IMR-90 (cell line): ENCODE data around the gene PLEKHA4. TPM values are rescaled to one million over a fixed set of nuclear protein-coding genes. Genes with fewer than 3 reads are reported as not detected.
"Not testable (repeated sequence)": the region's sequence is repeated elsewhere in the genome, so short reads cannot be mapped to it uniquely, and the experiment has no call there.

Experiments used
- ATAC-seq: fragments of 200-7000 bp; cut with Tn5 transposase; 2 replicates; pipeline ENCODE4 v1.9.1; 2020; ENCODE audit warnings: low read depth, mild to moderate bottlenecking, moderate library complexity
- BruUV-seq: library from RNA; stranded (reverse); fragments of 400-500 nt; replicated peaks from 2 replicates; lab custom pipeline; 2021; lab: Mats Ljungman, UMichigan
- CTCF ChIA-PET: fragments of 300-600 bp; formaldehyde crosslinking; extraction: SDS; loops from one replicate; lab custom pipeline; 2021; ENCODE audit warnings: antibody characterized with exemption; lab: Yijun Ruan, JAX
- POLR2A ChIA-PET: fragments of 300-600 bp; sonication (Branson Sonifier 250); formaldehyde crosslinking; loops from one replicate; lab custom pipeline; 2022; ENCODE audit warnings: antibody characterized with exemption; ENCODE audit not compliant: unreplicated experiment; lab: Charles Lee
- DNase-seq: peaks from one replicate; pipeline ENCODE4 v3.0.0; 2013
- H2AFZ ChIP-seq: replicated peaks from 2 replicates; pipeline ENCODE3; 2013; ENCODE audit warnings: low read length, mild to moderate bottlenecking; ENCODE audit not compliant: poor library complexity
- H2AK5ac ChIP-seq: 2 replicates; pipeline ENCODE4 v1.6.1; 2013; ENCODE audit warnings: low read depth, low read length, inconsistent platforms
- H2AK9ac ChIP-seq: replicated peaks from 2 replicates; pipeline ENCODE3; 2013; ENCODE audit warnings: mild to moderate bottlenecking, low read depth, low read length, moderate library complexity; ENCODE audit not compliant: poor library complexity
- H2BK120ac ChIP-seq: 2 replicates; pipeline ENCODE4 v1.6.1; 2013; ENCODE audit warnings: low read depth, low read length, inconsistent platforms
- H2BK15ac ChIP-seq: 3 replicates; pipeline ENCODE4 v1.6.1; 2013; ENCODE audit warnings: low read depth, low read length, inconsistent platforms
- H2BK20ac ChIP-seq: 2 replicates; pipeline ENCODE4 v1.6.1; 2013; ENCODE audit warnings: low read depth, mild to moderate bottlenecking, inconsistent platforms, low read length, moderate library complexity
- H2BK5ac ChIP-seq: 2 replicates; pipeline ENCODE4 v1.6.1; 2013; ENCODE audit warnings: mild to moderate bottlenecking, low read depth, low read length, inconsistent platforms; ENCODE audit not compliant: poor library complexity, severe bottlenecking
- H3K14ac ChIP-seq: replicated peaks from 2 replicates; pipeline ENCODE4 v1.6.1; 2013; ENCODE audit warnings: low read depth, low read length, inconsistent platforms
- H3K18ac ChIP-seq: 2 replicates; pipeline ENCODE4 v1.6.1; 2013; ENCODE audit warnings: low read depth, low read length, control low read depth
- H3K23ac ChIP-seq: 2 replicates; pipeline ENCODE4 v1.6.1; 2013; ENCODE audit warnings: low read depth, low read length, inconsistent platforms
- H3K27ac ChIP-seq: 2 replicates; pipeline ENCODE4 v1.5.1; 2013; ENCODE audit warnings: mild to moderate bottlenecking, control low read depth, low read length; ENCODE audit not compliant: insufficient read depth
- H3K27me3 ChIP-seq: 2 replicates; pipeline ENCODE4 v1.6.1; 2013; ENCODE audit warnings: low read length; ENCODE audit not compliant: control insufficient read depth, insufficient read depth
- H3K36me3 ChIP-seq: 2 replicates; pipeline ENCODE4 v1.6.1; 2013; ENCODE audit warnings: low read length, mixed read lengths; ENCODE audit not compliant: control insufficient read depth, insufficient read depth
- H3K4ac ChIP-seq: 2 replicates; pipeline ENCODE4 v1.6.1; 2013; ENCODE audit warnings: low read depth, low read length, inconsistent platforms
- H3K4me1 ChIP-seq: 2 replicates; pipeline ENCODE4 v1.6.1; 2013; ENCODE audit warnings: low read length, mixed read lengths; ENCODE audit not compliant: control insufficient read depth, insufficient read depth
- H3K4me2 ChIP-seq: 2 replicates; pipeline ENCODE4 v1.6.1; 2013; ENCODE audit warnings: low read depth, mild to moderate bottlenecking, control low read depth, low read length, moderate library complexity
- H3K4me3 ChIP-seq: 2 replicates; pipeline ENCODE4 v1.5.1; 2013; ENCODE audit warnings: low read depth, mild to moderate bottlenecking, control low read depth, low read length, moderate library complexity; ENCODE audit not compliant: insufficient read depth
- H3K56ac ChIP-seq: 2 replicates; pipeline ENCODE4 v1.6.1; 2013; ENCODE audit warnings: low read length, inconsistent platforms; ENCODE audit not compliant: insufficient read depth; ENCODE audit errors: extremely low read depth
- H3K79me1 ChIP-seq, 2 experiments: 2 replicates each; pipeline ENCODE4 v1.6.1; 2013; ENCODE audit warnings: low read length in 2 of 2, inconsistent platforms in 1 of 2, low read depth in 1 of 2
- H3K9ac ChIP-seq: 2 replicates; pipeline ENCODE4 v1.6.1; 2013; ENCODE audit warnings: low read depth, low read length, control low read depth
- H3K9me1 ChIP-seq: 2 replicates; pipeline ENCODE4 v1.6.1; 2013; ENCODE audit warnings: low read length, inconsistent platforms; ENCODE audit not compliant: insufficient read depth
- H3K9me3 ChIP-seq: 2 replicates; pipeline ENCODE4 v1.6.1; 2013; ENCODE audit warnings: low read length; ENCODE audit not compliant: control insufficient read depth, insufficient read depth
- H4K20me1 ChIP-seq: 2 replicates; pipeline ENCODE4 v1.6.1; 2013; ENCODE audit warnings: low read length, inconsistent platforms; ENCODE audit not compliant: insufficient read depth
- H4K5ac ChIP-seq: 2 replicates; pipeline ENCODE4 v1.6.1; 2013; ENCODE audit warnings: mild to moderate bottlenecking, low read depth, low read length, control low read depth
- H4K8ac ChIP-seq, 2 experiments: 2 replicates each; pipeline ENCODE4 v1.6.1; 2013; ENCODE audit warnings: low read depth in 2 of 2, low read length in 2 of 2, control low read depth in 1 of 2, inconsistent platforms in 1 of 2
- H4K91ac ChIP-seq: 2 replicates; pipeline ENCODE4 v1.6.1; 2013; ENCODE audit warnings: low read depth, low read length, inconsistent platforms; ENCODE audit not compliant: insufficient read depth
- BHLHE40 ChIP-seq: fragments of 150-350 bp; IDR thresholded peaks from 2 replicates; pipeline ENCODE4 v1.6.1; 2016; ENCODE audit warnings: mild to moderate bottlenecking, low read depth, low read length
- CHD1 ChIP-seq: IDR thresholded peaks from 2 replicates; pipeline ENCODE4 v1.6.1; 2012; ENCODE audit warnings: low read depth, low read length, improper control_type of control experiment
- FOS ChIP-seq: fragments of 150-350 bp; IDR thresholded peaks from 2 replicates; pipeline ENCODE4 v1.6.1; 2016; ENCODE audit warnings: low read depth, low read length
- MXI1 ChIP-seq: IDR thresholded peaks from 2 replicates; pipeline ENCODE4 v1.6.1; 2012; ENCODE audit warnings: low read depth, mild to moderate bottlenecking, low read length, moderate library complexity, borderline replicate concordance
- WGBS, 2 experiments: methylation state at CpG; one replicate each; pipeline versions ENCODE4 v1.1.5 to v1.1.7; 2013; ENCODE audit warnings: missing lambda C conversion rate in 2 of 2; ENCODE audit not compliant: insufficient read length in 1 of 2; ENCODE audit errors: extremely low coverage in 2 of 2; 5-methylcytosine and 5-hydroxymethylcytosine counted together
- dilution Hi-C: fragments of 300-500 bp; cut with HindIII; formaldehyde crosslinking; loops from one replicate; pipeline ENCODE4 v1.14.3; 2018; ENCODE audit warnings: low sequenced_read_pairs; ENCODE audit not compliant: unreplicated experiment
- in situ Hi-C: fragments of 300-500 bp; cut with MboI; formaldehyde crosslinking; loops from 3 replicates; pipeline ENCODE4 v1.14.3; 2019; ENCODE audit warnings: low sequenced_read_pairs, inconsistent platforms, mixed read lengths
- intact Hi-C: fragments of 100-400 bp; cut with micrococcal nuclease; formaldehyde crosslinking; loops from 2 replicates; pipeline ENCODE4 v1.10.0; 2022
- polyA plus RNA-seq, 3 experiments: library from polyadenylated mRNA; depleted of rRNA; stranded (reverse); fragments of >200 nt; gene quantifications; 2 replicates each; pipeline ENCODE4 v1.2.3, GENCODE V29; 2012; ENCODE audit warnings: low replicate concordance in 1 of 3
- total RNA-seq: library from RNA; depleted of rRNA; stranded (reverse); fragments of >200 nt; gene quantifications from 2 replicates; pipeline ENCODE4 v1.2.3, GENCODE V29; 2012
- TF ChIP-seq, protein P1 (sequence below): fragments of 150-350 bp; IDR thresholded peaks from 2 replicates; pipeline ENCODE4 v1.6.1; 2016; ENCODE audit warnings: low read depth, mild to moderate bottlenecking, low read length, moderate library complexity, borderline replicate concordance

The PLEKHA4 gene
- total and polyA plus RNA-seq, 2 of the 4 experiments (the other 2 are of a cell fraction): 4.5 to 14.4 TPM

DNA sequence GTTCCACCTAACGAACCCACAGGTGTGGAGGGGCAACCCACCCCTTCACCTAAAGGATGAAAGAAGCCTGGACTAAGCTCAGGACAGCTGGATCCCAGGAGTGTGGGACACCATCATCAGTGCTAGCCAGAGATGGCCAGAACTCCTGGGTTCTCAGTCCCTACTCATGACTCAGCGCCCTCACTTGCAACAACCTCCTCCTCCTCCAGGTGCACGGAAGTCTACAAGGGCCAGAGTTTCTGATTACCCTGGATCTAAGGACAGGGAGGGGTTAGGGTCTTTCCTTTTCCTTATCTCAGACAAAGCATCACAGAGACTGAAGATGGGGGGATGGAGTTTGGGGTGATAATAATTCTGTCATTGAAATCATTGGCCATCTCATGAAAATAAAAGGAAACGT lies 22.1 kb upstream of the PLEKHA4 start:
- Histone ChIP-seq H2AK5ac (no peak overlapping the region), H3K23ac (no peak overlapping the region), H3K79me1 (no peaks in the 10 kb centered on the region), H2AFZ (no peak overlapping the region), H3K27ac (no peak overlapping the region), H3K18ac (no peak overlapping the region), H3K4me2 (no peak overlapping the region), H2BK20ac (no peak overlapping the region), H4K20me1 (no peaks in the 10 kb centered on the region), H2BK120ac (no peak overlapping the region), H3K9ac (no peak overlapping the region), H4K8ac (no peak overlapping the region), H2BK15ac (no peak overlapping the region), H3K4me1 (no peaks in the 10 kb centered on the region), H3K4me3 (no peak overlapping the region), H3K56ac (no peak overlapping the region), H2AK9ac (no peak overlapping the region), H3K36me3 (no peaks in the 10 kb centered on the region), H3K14ac (no peak overlapping the region), H3K9me3 (no peaks in the 10 kb centered on the region), H3K9me1 (0 out of 2 replicates have a peak, but pooled peaks cover 3% of the 10 kb centered on the region), H4K91ac (no peak overlapping the region), H3K4ac (no peak overlapping the region), H3K27me3 (0 out of 2 replicates have a peak, but pooled peaks cover 2% of the 10 kb centered on the region), H2BK5ac (no peak overlapping the region), H4K5ac (no peak overlapping the region)
- in situ Hi-C loops (loop anchor here (5.0 kb wide), 1 partner anchor 72 kb away; no protein-coding TSS in a partner anchor), intact Hi-C loops (no loop called here), dilution Hi-C loops (no loop called here)
- ATAC-seq: no peak
- WGBS, 2 experiments: no CpG with 5 or more reads among the region's 4 CpGs
- DNase-seq: no peak
- CTCF ChIA-PET: no interaction called here
- TF ChIP-seq FOS (no peak), CHD1 (no peak), BHLHE40 (no peak), MXI1 (no peak)
- TF ChIP-seq, protein P1, sequence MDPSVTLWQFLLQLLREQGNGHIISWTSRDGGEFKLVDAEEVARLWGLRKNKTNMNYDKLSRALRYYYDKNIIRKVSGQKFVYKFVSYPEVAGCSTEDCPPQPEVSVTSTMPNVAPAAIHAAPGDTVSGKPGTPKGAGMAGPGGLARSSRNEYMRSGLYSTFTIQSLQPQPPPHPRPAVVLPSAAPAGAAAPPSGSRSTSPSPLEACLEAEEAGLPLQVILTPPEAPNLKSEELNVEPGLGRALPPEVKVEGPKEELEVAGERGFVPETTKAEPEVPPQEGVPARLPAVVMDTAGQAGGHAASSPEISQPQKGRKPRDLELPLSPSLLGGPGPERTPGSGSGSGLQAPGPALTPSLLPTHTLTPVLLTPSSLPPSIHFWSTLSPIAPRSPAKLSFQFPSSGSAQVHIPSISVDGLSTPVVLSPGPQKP: no peak
- BruUV-seq: no TSS peak
- POLR2A ChIA-PET: no interaction called here

DNA sequence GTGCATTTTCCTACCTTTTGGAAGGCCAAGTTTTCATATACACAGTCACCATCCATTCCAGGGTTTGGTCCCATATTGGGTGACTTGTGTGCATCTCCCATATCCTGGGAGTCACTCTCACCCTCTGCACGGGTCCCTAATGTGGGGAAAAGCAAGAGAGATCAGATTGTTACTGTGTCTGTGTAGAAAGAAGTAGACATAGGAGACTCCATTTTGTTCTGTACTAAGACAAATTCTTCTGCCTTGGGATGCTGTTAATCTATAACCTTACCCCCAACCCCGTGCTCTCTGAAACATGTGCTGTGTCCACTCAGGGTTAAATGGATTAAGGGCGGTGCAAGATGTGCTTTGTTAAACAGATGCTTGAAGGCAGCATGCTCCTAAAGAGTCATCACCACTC lies 21.1 kb upstream of the PLEKHA4 start:
- H3K14ac ChIP-seq, H2AK5ac ChIP-seq, in situ Hi-C loops, H3K79me1 ChIP-seq, H3K9me1 ChIP-seq, H2AK9ac ChIP-seq, H2BK20ac ChIP-seq, H3K4me2 ChIP-seq, H3K27ac ChIP-seq, H3K4ac ChIP-seq, H3K23ac ChIP-seq, H3K9me3 ChIP-seq, CTCF ChIA-PET, H2BK120ac ChIP-seq, H4K8ac ChIP-seq, H3K27me3 ChIP-seq, intact Hi-C loops, H4K91ac ChIP-seq, H2AFZ ChIP-seq, H3K4me1 ChIP-seq, H3K56ac ChIP-seq, dilution Hi-C loops, H2BK5ac ChIP-seq, H4K20me1 ChIP-seq, ATAC-seq, H4K5ac ChIP-seq, H3K9ac ChIP-seq, DNase-seq, H2BK15ac ChIP-seq, H3K4me3 ChIP-seq, H3K18ac ChIP-seq, BruUV-seq, H3K36me3 ChIP-seq: not testable (repeated sequence)
- no CpG with 5 or more reads among the region's 3 CpGs for WGBS, 2 experiments
- POLR2A ChIA-PET: interaction anchor here (0.6 kb wide), 2 partner anchors 11 to 22 kb away, joined by 3 read pairs; no protein-coding TSS in a partner anchor
